GM12878 (cell line): Measurements from ENCODE around the gene EYA2. TPM values are rescaled to one million over a fixed set of nuclear protein-coding genes. Genes with fewer than 3 reads are reported as not detected.

Experiments
- ATAC-seq: fragments of 200-7000 bp; cut with Tn5 transposase; 3 replicates; pipeline ENCODE4 v1.9.1; 2020; ENCODE audit warnings: mild to moderate bottlenecking, moderate library complexity
- BruUV-seq: library from RNA; stranded (reverse); fragments of 400-500 nt; replicated peaks from 2 replicates; lab custom pipeline; 2021; lab: Mats Ljungman, UMichigan
- CTCF ChIA-PET: fragments of 300-600 bp; sonication (Branson Sonifier 250); formaldehyde crosslinking; extraction: SDS; loops from one replicate; lab custom pipeline; 2021; ENCODE audit warnings: inconsistent platforms; lab: Yijun Ruan, JAX
- POLR2A ChIA-PET: fragments of 350-600 bp; formaldehyde crosslinking; extraction: SDS; loops from one replicate; lab custom pipeline; 2021; ENCODE audit warnings: inconsistent platforms; lab: Charles Lee
- RAD21 ChIA-PET: fragments of 300-600 bp; sonication (Branson Sonifier 250); formaldehyde crosslinking; loops from one replicate; lab custom pipeline; 2023; ENCODE audit warnings: antibody characterized with exemption; ENCODE audit not compliant: unreplicated experiment; lab: Charles Lee
- SMC1A ChIA-PET: fragments of 300-600 bp; sonication (Branson Sonifier 250); formaldehyde crosslinking; loops from one replicate; lab custom pipeline; 2023; ENCODE audit not compliant: unreplicated experiment, uncharacterized antibody; lab: Charles Lee
- DNase-seq: peaks from one replicate; pipeline ENCODE4 v3.0.0-alpha.2; 2011; ENCODE audit warnings: low read depth, low spot score
- FAIRE-seq: peaks from 3 replicates; lab custom pipeline; 2011; peaks lifted over from hg19 to GRCh38; lab: Jason Lieb, UNC
- H2AFZ ChIP-seq: 2 replicates; pipeline ENCODE4 v1.6.0; 2011; ENCODE audit warnings: low read depth, low read length, control low read depth; ENCODE audit not compliant: control insufficient read depth
- H3K27ac ChIP-seq: 2 replicates; pipeline ENCODE4 v1.5.1; 2011; ENCODE audit warnings: control low read depth; ENCODE audit not compliant: control insufficient read depth, insufficient read depth
- H3K27me3 ChIP-seq, 2 experiments: replicated peaks in 1 of 2; 2 replicates each; pipeline versions ENCODE4 v1.6.0 to v1.6.1; 2011; ENCODE audit warnings: low read length in 1 of 2; ENCODE audit not compliant: control insufficient read depth in 2 of 2, insufficient read depth in 2 of 2
- H3K36me3 ChIP-seq, 2 experiments: 2 replicates each; pipeline ENCODE4 v1.5.1; 2011; ENCODE audit warnings: low read length in 1 of 2; ENCODE audit not compliant: control insufficient read depth in 2 of 2, insufficient read depth in 2 of 2
- H3K4me1 ChIP-seq: 2 replicates; pipeline ENCODE4 v1.6.1; 2011; ENCODE audit warnings: mild to moderate bottlenecking, low read length, moderate library complexity, mixed read lengths; ENCODE audit not compliant: control insufficient read depth, insufficient read depth
- H3K4me2 ChIP-seq: 2 replicates; pipeline ENCODE4 v1.6.0; 2011; ENCODE audit warnings: control low read depth; ENCODE audit not compliant: control insufficient read depth, insufficient read depth
- H3K4me3 ChIP-seq: fragments of 200-600 bp; sonication (generic); 2 replicates; pipeline ENCODE4 v1.5.1; 2016
- H3K79me2 ChIP-seq: 2 replicates; pipeline ENCODE4 v1.6.0; 2011; ENCODE audit warnings: low read length; ENCODE audit not compliant: control insufficient read depth, insufficient read depth
- H3K9ac ChIP-seq: 2 replicates; pipeline ENCODE4 v1.8.0; 2011; ENCODE audit warnings: low read length, control low read depth, mixed read lengths; ENCODE audit not compliant: control insufficient read depth, insufficient read depth
- H3K9me3 ChIP-seq: replicated peaks from 3 replicates; pipeline ENCODE4 v1.5.1; 2011; ENCODE audit warnings: mild to moderate bottlenecking, low read length; ENCODE audit not compliant: control insufficient read depth, insufficient read depth
- H4K20me1 ChIP-seq: 2 replicates; pipeline ENCODE4 v1.6.0; 2011; ENCODE audit not compliant: control insufficient read depth, insufficient read depth
- BACH1 ChIP-seq: fragments of 450-650 bp; IDR thresholded peaks from 2 replicates; pipeline ENCODE4 v1.6.1; 2017; ENCODE audit warnings: mild to moderate bottlenecking, borderline replicate concordance
- CBX3 ChIP-seq: fragments of 200-600 bp; sonication (generic); IDR thresholded peaks from 2 replicates; pipeline ENCODE4 v1.6.1; 2016; ENCODE audit warnings: low read depth, borderline replicate concordance
- CHD1 ChIP-seq: IDR thresholded peaks from 2 replicates; pipeline ENCODE4 v1.6.1; 2012; ENCODE audit warnings: low read depth, low read length, improper control_type of control experiment
- CHD2 ChIP-seq: IDR thresholded peaks from 2 replicates; pipeline ENCODE4 v1.6.1; 2011; ENCODE audit warnings: low read depth, low read length, improper control_type of control experiment, borderline replicate concordance
- E2F4 ChIP-seq: IDR thresholded peaks from 2 replicates; pipeline ENCODE4 v1.6.1; 2012; ENCODE audit warnings: low read depth, low read length, improper control_type of control experiment
- HSF1 ChIP-seq: fragments of 150-350 bp; IDR thresholded peaks from 2 replicates; pipeline ENCODE4 v1.6.1; 2014; ENCODE audit warnings: mild to moderate bottlenecking, low read depth, low read length
- KAT2A ChIP-seq: conservative IDR thresholded peaks from 2 replicates; pipeline ENCODE4 v1.6.1; 2011; ENCODE audit warnings: low read depth, low read length; ENCODE audit not compliant: control insufficient read depth
- MYC ChIP-seq: IDR thresholded peaks from 2 replicates; pipeline ENCODE4 v1.6.1; 2011; ENCODE audit warnings: mild to moderate bottlenecking, low read length, moderate library complexity, inconsistent platforms; ENCODE audit not compliant: insufficient read depth, insufficient replicate concordance, insufficient read length, severe bottlenecking
- NFXL1 ChIP-seq: fragments of 450-650 bp; IDR thresholded peaks from 2 replicates; pipeline ENCODE4 v1.6.1; 2017; ENCODE audit warnings: antibody characterized with exemption, mild to moderate bottlenecking, borderline replicate concordance
- NFYB ChIP-seq: IDR thresholded peaks from 2 replicates; pipeline ENCODE4 v1.6.1; 2011; ENCODE audit warnings: low read depth, mild to moderate bottlenecking, low read length, improper control_type of control experiment, moderate library complexity; ENCODE audit not compliant: insufficient read depth
- PML ChIP-seq: IDR thresholded peaks from 2 replicates; pipeline ENCODE4 v1.6.1; 2012; ENCODE audit warnings: low read length, inconsistent platforms
- SIX5 ChIP-seq: IDR thresholded peaks from 2 replicates; pipeline ENCODE4 v1.6.1; 2011; ENCODE audit warnings: mild to moderate bottlenecking, low read depth, low read length, moderate library complexity; ENCODE audit not compliant: severe bottlenecking
- SKIL ChIP-seq: fragments of 450-650 bp; IDR thresholded peaks from 2 replicates; pipeline ENCODE4 v1.6.1; 2017; ENCODE audit warnings: mild to moderate bottlenecking, low read depth, inconsistent platforms; ENCODE audit not compliant: poor library complexity, severe bottlenecking
- ZBTB4 ChIP-seq: fragments of 450-650 bp; formaldehyde crosslinking; IDR thresholded peaks from 2 replicates; pipeline ENCODE4 v1.4.0; 2022; ENCODE audit warnings: mild to moderate bottlenecking, moderate library complexity
- ZZZ3 ChIP-seq: IDR thresholded peaks from 2 replicates; pipeline ENCODE4 v1.6.1; 2011; ENCODE audit warnings: low read depth; ENCODE audit not compliant: control insufficient read depth, insufficient read length
- WGBS: methylation state at CpG from one replicate; pipeline ENCODE4 v1.1.6; 2016; ENCODE audit warnings: low lambda C conversion rate; ENCODE audit not compliant: insufficient replicate concordance, insufficient coverage; ENCODE audit errors: missing lambda C conversion rate; 5-methylcytosine and 5-hydroxymethylcytosine counted together
- in situ Hi-C: fragments of 300-500 bp; cut with MboI; formaldehyde crosslinking; loops from 9 replicates; pipeline ENCODE4 v1.14.3; 2018; ENCODE audit warnings: mixed read lengths
- intact Hi-C: fragments of 100-400 bp; cut with micrococcal nuclease; formaldehyde crosslinking; loops from one replicate; pipeline ENCODE4 v1.14.2; 2022; ENCODE audit not compliant: unreplicated experiment
- polyA plus RNA-seq, 11 experiments: library from polyadenylated mRNA; depleted of rRNA in 4 of 11; unstranded in 6 of 11; stranded (reverse) in 5 of 11; fragments of >200 nt; fragmentation: Nextera tagmentation in 4 of 11; fragmentation: Illumina TruSeq in 1 of 11; extraction: Ambion mirVana in 4 of 11; extraction: Trizol in 1 of 11; gene quantifications; 1 replicate in 1 of 11; 2 replicates in 10 of 11; pipeline versions ENCODE4 v1.2.1 to v1.2.3, GENCODE V29; 2011 to 2016; ENCODE audit warnings: inconsistent platforms in 2 of 11, missing spikeins in 2 of 11, low read depth in 1 of 11
- total RNA-seq, 4 experiments: library from RNA; depleted of rRNA in 3 of 4; stranded (reverse); fragments of >200 nt in 3 of 4; fragmentation: Illumina TruSeq in 1 of 4; extraction: Trizol in 1 of 4; gene quantifications; 2 replicates each; pipeline versions ENCODE4 v1.2.1 to v1.2.3, GENCODE V29; 2013 to 2021

Gene EYA2
- total and polyA plus RNA-seq, 10 of the 15 experiments (the other 5 are each of a cell fraction or from before 2014, with no cell fraction given), result 0.20 TPM; not detected in 9

- no peak for TF ChIP-seq PML
Measured at GRCh38 chr20:47117773-47118172, 223.1 kb downstream of the EYA2 start (continued).

GRCh38 chr20:47118206-47118605, 223.6 kb downstream of the EYA2 start:
- no peaks in the 10 kb centered on the region for H3K9me3 ChIP-seq
- H3K27ac ChIP-seq, result no peak overlapping the region
- ChIA-PET RAD21 (no interaction called here), CTCF (no interaction called here), SMC1A (interaction anchor here (1.2 kb wide), 1 partner anchor 12 kb away, joined by 3 read pairs; no protein-coding TSS in a partner anchor), POLR2A (no interaction called here)
- no peaks in the 10 kb centered on the region for H3K79me2 ChIP-seq
- no peak overlapping the region for H2AFZ ChIP-seq
- no peaks in the 10 kb centered on the region for H3K36me3 ChIP-seq
- in situ Hi-C loops (no loop called here), intact Hi-C loops (no loop called here)
- H4K20me1 ChIP-seq, result no peaks in the 10 kb centered on the region
- H3K27me3 ChIP-seq, result peaks cover 0 to 5% of the 10 kb centered on the region in 2 experiments; a peak in 2 of 4 replicates
- DNase-seq, result no peak
- FAIRE-seq, result no peak
- no peak overlapping the region for H3K4me3 ChIP-seq
- WGBS, result 40% methylated on average over 4 of the region's 4 CpGs
- H3K4me1 ChIP-seq, result no peaks in the 10 kb centered on the region
- H3K9ac ChIP-seq, result no peak overlapping the region
- BruUV-seq, result no TSS peak
- no peak for ATAC-seq
- H3K4me2 ChIP-seq, result no peak overlapping the region
- TF ChIP-seq HSF1 (no peak), CHD2 (no peak), MYC (no peak), BACH1 (no peak), NFYB (no peak), CBX3 (no peak), SIX5 (no peak), KAT2A (no peak), ZBTB4 (CRISPR knock-in tag) (no peak), SKIL (no peak), E2F4 (no peak), ZZZ3 (no peak), NFXL1 (no peak), CHD1 (no peak)
